Mucosa of rectum (tissue), 2 donors: ENCODE data around the gene SHANK2.

Experiments
- H3K27ac ChIP-seq, 2 donors: one replicate each; pipeline ENCODE4 v1.7.0; 2013; ENCODE audit warnings: inconsistent platforms in 2 of 2, low read depth in 2 of 2, low read length in 2 of 2
- H3K27me3 ChIP-seq, 2 donors: one replicate each; pipeline ENCODE4 v1.7.0; 2013; ENCODE audit warnings: low read length in 2 of 2; ENCODE audit not compliant: control insufficient read depth in 2 of 2, insufficient read depth in 2 of 2
- H3K36me3 ChIP-seq, 2 donors: one replicate each; pipeline ENCODE4 v1.7.0; 2013; ENCODE audit warnings: low read length in 2 of 2; ENCODE audit not compliant: control insufficient read depth in 2 of 2, insufficient read depth in 2 of 2
- H3K4me1 ChIP-seq, 2 donors: one replicate each; pipeline ENCODE4 v1.7.0; 2013; ENCODE audit warnings: low read length in 2 of 2, mild to moderate bottlenecking in 1 of 2; ENCODE audit not compliant: control insufficient read depth in 2 of 2, insufficient read depth in 2 of 2
- H3K4me3 ChIP-seq, 2 donors: one replicate each; pipeline ENCODE4 v1.7.0; 2013; ENCODE audit warnings: low read length in 2 of 2
- H3K9ac ChIP-seq, 2 donors: one replicate each; pipeline ENCODE4 v1.7.0; 2013; ENCODE audit warnings: low read length in 2 of 2, low read depth in 1 of 2, mild to moderate bottlenecking in 1 of 2
- H3K9me3 ChIP-seq, 2 donors: one replicate each; pipeline ENCODE4 v1.7.0; 2013; ENCODE audit warnings: low read length in 2 of 2; ENCODE audit not compliant: control insufficient read depth in 2 of 2
- donor health status: healthy.
- donor health status: Normal muscosa, but diverticular disease.

The SHANK2 gene

DNA sequence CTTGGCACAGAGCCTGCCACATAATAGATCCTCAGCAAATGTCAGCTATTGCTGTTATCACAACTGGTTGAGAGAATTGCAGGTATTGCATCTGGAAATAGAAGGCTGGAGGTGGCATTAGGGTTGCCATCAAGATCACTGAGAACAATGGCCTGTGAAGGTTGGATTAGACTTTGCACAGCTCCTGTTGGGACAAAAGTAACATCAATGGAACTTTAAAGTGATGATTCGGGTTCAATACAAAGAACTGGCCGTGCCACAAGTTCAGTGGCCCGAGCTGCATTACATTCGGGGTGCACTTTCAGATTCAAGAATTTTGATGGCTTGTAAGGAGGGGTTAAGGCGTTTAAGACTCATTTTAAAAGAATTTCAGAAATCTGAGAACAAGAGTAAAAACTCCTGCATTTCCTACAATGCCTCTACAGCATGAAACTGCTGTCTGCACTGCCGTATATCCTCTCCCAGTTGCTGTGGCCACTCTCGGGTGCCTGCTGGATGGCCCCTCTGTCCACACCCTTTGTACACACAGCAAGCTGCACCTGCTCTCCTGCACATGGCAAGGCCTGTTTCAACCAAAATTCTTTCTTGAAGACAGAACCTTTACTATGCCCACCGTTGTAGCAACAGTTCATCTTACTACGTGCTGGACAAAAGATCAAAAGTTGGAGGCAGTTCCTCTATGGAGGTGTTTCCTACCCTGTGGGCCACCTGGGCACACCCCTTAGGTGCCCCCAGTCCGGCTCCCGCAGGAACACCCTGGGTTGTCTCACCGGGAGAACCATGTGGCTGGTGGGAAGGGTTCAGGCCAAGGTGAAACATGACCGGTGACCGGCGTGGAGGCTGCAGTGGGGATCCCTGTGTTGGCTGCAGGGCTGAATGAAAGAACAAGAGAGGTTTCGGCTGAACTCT lies 17.5 kb upstream of the SHANK2 start:
- no peaks in the 10 kb centered on the region for H3K36me3 ChIP-seq
- H3K27ac ChIP-seq: no peak overlapping the region
- H3K27me3 ChIP-seq: no peaks in the 10 kb centered on the region
- no peak overlapping the region for H3K9ac ChIP-seq
- no peaks in the 10 kb centered on the region for H3K9me3 ChIP-seq
- H3K4me3 ChIP-seq: no peak overlapping the region
- H3K4me1 ChIP-seq: peaks cover 0 to 14% of the 10 kb centered on the region in 2 donors

DNA sequence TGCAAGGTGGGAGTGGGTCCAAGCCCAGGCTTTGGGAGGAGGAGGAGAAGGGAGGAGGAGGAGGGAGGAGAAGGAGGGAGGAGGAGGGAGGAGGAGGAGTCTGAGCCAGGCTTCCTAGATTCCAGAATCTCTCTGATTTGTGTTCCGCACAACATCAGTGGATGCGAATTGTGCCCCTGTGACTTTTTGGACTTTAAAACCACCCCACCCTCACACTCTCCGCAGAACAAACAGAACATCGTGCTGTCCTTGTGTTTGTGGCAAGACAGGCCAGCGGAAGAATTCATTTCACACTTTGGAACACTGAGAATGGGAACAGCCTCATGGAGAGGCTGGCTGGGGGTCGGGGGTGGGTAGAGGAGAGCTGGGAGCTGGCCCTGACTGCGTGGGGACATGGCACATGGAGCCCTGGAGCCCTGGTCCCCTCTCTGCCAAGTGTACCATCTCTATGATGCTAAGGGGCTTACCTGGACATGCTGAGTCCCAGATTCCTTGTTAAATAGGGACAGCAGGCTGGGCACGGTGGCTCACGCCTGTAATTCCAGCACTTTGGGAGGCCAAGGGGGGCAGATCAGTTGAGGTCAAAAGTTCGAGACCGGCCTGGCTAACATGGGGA lies 16.4 kb upstream of the SHANK2 start:
- peak overlapping the region in 1 of 2 donors; percentile 12 for H3K9ac ChIP-seq
- peaks cover 0 to 14% of the 10 kb centered on the region in 2 donors for H3K4me1 ChIP-seq
- no peak overlapping the region for H3K4me3 ChIP-seq
- H3K27ac ChIP-seq: no peak overlapping the region
- no peaks in the 10 kb centered on the region for H3K27me3 ChIP-seq
- H3K9me3 ChIP-seq: no peaks in the 10 kb centered on the region
- no peaks in the 10 kb centered on the region for H3K36me3 ChIP-seq

DNA sequence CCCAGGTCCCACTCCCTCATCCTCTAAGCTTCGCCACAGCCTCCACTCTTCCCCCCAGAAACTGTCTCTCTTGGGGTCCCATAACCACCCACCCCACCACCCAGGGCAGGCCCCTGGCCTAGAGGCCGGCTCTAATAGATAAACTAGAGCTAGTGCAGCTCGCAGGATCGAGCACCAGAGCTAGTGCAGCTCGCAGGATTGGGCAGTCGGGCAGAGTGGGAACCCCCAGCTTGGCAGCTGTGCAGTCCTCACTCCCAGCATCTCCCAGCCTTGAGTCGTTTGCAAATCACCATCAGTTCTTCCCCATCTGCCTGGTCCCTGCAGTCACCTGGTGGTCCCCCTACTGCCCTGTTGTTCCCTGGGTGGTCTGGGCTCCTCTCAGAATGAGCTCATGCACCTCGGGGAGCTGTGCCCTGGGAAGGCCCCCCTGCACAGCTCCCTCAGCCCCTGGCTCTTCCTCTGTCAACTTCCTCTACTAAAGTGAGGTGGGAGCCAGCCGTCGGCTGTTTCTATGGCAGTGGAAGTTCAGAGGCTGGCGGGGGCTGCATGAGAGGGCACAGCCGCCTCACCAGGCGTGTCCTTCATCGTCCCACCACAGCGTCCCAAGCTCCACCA lies 15.5 kb upstream of the SHANK2 start:
- Histone ChIP-seq H3K36me3 (no peaks in the 10 kb centered on the region), H3K27ac (no peak overlapping the region), H3K27me3 (no peaks in the 10 kb centered on the region), H3K9ac (no peak overlapping the region), H3K9me3 (no peaks in the 10 kb centered on the region), H3K4me1 (peaks cover 0 to 14% of the 10 kb centered on the region in 2 donors), H3K4me3 (no peak overlapping the region)

- Histone ChIP-seq H3K4me3 (peak overlapping the region in 1 of 2 donors; percentile 22), H3K9ac (no peak overlapping the region), H3K36me3 (no peaks in the 10 kb centered on the region), H3K4me1 (peaks cover 0 to 14% of the 10 kb centered on the region in 2 donors), H3K9me3 (no peaks in the 10 kb centered on the region), H3K27ac (no peak overlapping the region), H3K27me3 (no peaks in the 10 kb centered on the region)
Observed at GRCh38 chr11:71266114-71266833, 13.9 kb upstream of the SHANK2 start.

GRCh38 chr11:71265559-71266092 lies 13.2 kb upstream of the SHANK2 start:
- Histone ChIP-seq H3K27me3 (no peaks in the 10 kb centered on the region), H3K4me1 (peaks cover 0 to 14% of the 10 kb centered on the region in 2 donors), H3K27ac (no peak overlapping the region), H3K36me3 (no peaks in the 10 kb centered on the region), H3K9ac (no peak overlapping the region), H3K4me3 (no peak overlapping the region), H3K9me3 (no peaks in the 10 kb centered on the region)

- no peaks in the 10 kb centered on the region for H3K9me3 ChIP-seq
Observed at GRCh38 chr11:71263386-71263785, 11.0 kb upstream of the SHANK2 start.

DNA sequence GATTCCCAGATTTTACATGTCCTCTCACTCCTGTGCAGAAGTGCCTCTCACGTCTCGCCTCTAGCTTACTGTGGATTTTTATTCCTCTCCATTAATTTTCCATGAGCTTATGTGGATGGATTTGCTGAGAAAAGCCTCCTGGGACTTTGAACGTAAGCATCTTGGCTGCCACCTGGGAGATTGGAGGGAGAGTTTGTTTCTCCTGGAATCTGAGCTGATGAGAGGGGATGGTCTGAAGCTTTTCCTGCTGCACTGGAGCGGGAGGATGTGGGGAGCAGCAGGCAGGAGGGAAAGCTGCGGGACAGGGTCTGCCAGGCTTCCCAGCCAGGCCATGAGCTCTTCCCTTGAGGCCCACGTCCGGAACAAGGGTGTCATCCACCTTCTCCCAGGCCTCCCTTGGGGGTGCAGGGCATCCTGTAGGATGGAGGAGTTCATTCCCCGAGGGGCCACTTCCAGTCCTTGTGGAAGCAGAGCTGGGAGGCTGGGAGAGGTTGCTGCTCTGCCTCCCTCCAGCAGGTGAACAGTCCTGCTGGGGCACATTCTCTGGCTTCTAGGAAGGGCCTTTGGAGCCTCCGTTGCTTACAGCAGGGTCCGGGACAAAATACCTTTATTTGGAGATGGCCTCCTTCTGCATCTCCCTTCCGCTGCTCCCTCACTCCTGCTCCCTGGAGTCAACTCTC lies 3.6 kb upstream of the SHANK2 start:
- Histone ChIP-seq H3K4me1 (peaks cover 3 to 8% of the 10 kb centered on the region in 2 donors), H3K36me3 (no peaks in the 10 kb centered on the region), H3K9ac (no peak overlapping the region), H3K27me3 (no peaks in the 10 kb centered on the region), H3K4me3 (no peak overlapping the region), H3K27ac (no peak overlapping the region), H3K9me3 (no peaks in the 10 kb centered on the region)

More at GRCh38 chr11:71263386-71263785, 11.0 kb upstream of the SHANK2 start:
- H3K27ac ChIP-seq: no peak overlapping the region
- H3K36me3 ChIP-seq: no peaks in the 10 kb centered on the region
- no peaks in the 10 kb centered on the region for H3K27me3 ChIP-seq
- peaks cover 0 to 7% of the 10 kb centered on the region in 2 donors for H3K4me1 ChIP-seq
- no peak overlapping the region for H3K4me3 ChIP-seq
- no peak overlapping the region for H3K9ac ChIP-seq

DNA sequence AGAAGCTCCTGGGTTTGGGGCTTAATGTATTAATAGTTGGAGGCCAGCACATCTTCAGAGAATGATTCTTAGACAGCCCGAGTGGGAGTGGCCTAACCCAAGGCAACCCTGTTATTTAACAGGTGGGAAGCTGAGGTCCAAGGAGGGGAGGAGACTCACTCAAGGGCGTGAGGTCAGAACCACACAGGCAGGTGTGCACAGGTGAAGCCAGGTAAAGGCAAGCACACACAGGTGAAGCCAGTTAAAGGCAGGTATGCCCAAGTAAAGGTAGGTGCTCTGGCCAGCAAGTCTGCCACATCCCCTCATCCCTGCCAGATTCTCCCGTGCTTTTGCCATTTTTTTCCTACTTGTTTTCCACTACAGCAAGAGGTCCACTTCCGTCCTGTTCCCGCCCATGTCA lies 2.9 kb upstream of the SHANK2 start:
- H3K27ac ChIP-seq: no peak overlapping the region
- H3K4me1 ChIP-seq: peaks cover 4 to 11% of the 10 kb centered on the region in 2 donors
- H3K4me3 ChIP-seq: no peak overlapping the region
- peaks cover 0 to 2% of the 10 kb centered on the region in 2 donors for H3K27me3 ChIP-seq
- H3K9me3 ChIP-seq: no peaks in the 10 kb centered on the region
- H3K9ac ChIP-seq: no peak overlapping the region
- no peaks in the 10 kb centered on the region for H3K36me3 ChIP-seq

- H3K4me3 ChIP-seq: no peak overlapping the region
- no peak overlapping the region for H3K27ac ChIP-seq
- no peaks in the 10 kb centered on the region for H3K36me3 ChIP-seq
- no peaks in the 10 kb centered on the region for H3K9me3 ChIP-seq
- peaks cover 0 to 2% of the 10 kb centered on the region in 2 donors for H3K27me3 ChIP-seq
- peaks cover 4 to 11% of the 10 kb centered on the region in 2 donors for H3K4me1 ChIP-seq
- H3K9ac ChIP-seq: no peak overlapping the region
Observed at GRCh38 chr11:71253794-71254193, 1.4 kb upstream of the SHANK2 start.
